HG02840 (cell line): ENCODE measurements around the gene KCND1.
"Not testable (repeated sequence)": the region's sequence is repeated elsewhere in the genome, so short reads cannot be mapped to it uniquely, and the experiment has no call there.

ENCODE experiments used
- ATAC-seq: cut with Tn5 transposase; IDR thresholded peaks from one replicate; pipeline ENCODE4 v1.9.1; 2021; ENCODE audit warnings: mild to moderate bottlenecking, moderate library complexity, moderate number of reproducible peaks; ENCODE audit not compliant: unreplicated experiment, low FRiP score

Gene KCND1

DNA sequence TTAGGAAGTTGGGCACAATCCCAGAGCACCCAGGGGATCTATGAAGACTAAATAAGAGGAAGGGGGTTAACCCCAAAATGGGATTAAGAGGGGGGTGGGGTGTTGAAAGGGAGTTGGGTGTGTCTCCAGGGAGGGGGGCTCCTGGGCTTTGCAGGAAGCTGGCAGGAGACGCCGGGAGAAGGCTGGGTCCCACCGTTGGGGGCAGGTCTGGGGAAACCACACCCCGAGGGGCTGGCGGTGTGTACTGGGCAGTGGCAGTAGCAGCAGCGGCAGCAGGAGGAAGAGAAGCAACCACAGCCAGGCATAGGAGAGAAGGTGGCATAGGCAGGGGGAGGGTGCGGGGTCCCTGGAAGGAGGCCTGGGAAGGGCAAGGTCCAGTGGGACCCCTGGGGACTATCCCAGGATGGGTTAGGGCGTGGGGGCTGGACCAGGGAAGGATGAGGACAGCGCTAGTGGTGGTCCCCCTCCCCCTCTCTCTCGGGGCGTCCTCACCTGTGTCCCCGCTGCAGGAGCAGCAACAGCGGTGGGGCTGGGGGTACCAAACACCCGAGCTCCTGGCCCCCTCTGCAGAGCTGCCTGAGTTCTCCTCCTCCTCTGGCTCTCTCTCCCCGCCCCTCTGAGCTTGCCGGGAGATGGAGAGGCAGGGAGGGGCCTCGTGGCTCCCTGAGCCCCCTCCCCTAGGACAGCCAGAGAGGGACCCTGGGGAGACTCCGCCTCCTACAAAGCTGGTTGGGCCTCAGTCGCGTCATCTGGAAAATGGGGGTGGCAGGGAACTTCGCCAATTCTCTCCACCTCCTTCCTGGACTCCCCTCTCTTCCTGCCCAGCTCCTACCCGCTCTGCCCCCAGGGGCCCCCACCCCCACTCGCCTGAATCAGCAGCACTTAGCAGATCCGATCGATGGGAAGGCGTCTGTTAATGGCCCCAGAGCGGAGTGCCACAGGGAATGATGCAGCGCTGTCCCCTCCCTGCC lies at the start of gene KCND1:
KCND1 (minus strand) TSS at position 596 of the 971 bp plus-strand sequence. CDS start 1,573 bp downstream, outside the sequence.
- no peak for ATAC-seq

- ATAC-seq = no peak
Measured at GRCh38 chrX:49019599-49020249, 48.1 kb upstream of the KCND1 start.

DNA sequence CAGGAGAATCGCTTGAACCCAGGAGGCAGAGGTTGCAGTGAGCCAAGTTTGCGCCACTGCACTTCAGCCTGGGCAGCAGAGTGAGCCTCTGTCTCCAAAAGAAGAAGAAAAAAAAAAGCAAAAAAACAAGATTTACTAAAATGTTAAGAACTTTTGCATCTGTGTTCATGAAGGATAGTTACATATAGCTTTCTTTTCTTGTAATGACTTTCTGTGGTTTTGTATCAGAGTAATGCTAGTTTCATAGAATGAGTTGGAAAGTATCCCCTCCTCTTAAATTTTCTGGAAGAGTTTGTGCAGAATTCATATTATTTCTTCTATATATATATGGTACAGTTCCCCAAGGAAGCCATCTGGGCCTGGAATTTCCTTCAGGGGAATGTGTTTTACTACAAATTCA lies 47.4 kb upstream of the KCND1 start:
- no peak for ATAC-seq

DNA sequence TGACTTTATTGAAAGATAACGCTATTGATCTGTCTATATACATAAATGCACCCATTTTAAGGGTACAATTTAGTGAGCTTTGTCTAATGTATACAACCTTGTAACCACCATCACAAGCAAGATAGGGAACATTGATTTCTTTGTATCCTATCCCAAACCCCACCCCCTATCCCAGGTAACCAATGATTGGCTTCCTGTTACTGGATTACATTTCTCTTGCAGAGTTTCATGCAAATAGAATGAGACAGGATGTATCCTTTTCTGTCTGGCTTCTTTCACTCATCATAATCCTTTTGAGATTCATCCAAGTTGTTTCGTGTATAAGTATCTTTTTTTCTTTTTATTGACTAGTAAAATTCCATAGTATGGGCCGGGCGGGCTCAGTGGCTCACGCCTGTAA lies 32.1 kb upstream of the KCND1 start:
- ATAC-seq = no peak

GRCh38 chrX:49002091-49002935 lies 30.7 kb upstream of the KCND1 start, which contains the start of gene GRIPAP1:
GRIPAP1 (minus strand) TSS chrX:49002264; CDS start chrX:49002229, 35 bp downstream.
- ATAC-seq = peak; percentile 75

GRCh38 chrX:49001521-49002090 lies 30.0 kb upstream of the KCND1 start:
- peak; percentile 20 for ATAC-seq

DNA sequence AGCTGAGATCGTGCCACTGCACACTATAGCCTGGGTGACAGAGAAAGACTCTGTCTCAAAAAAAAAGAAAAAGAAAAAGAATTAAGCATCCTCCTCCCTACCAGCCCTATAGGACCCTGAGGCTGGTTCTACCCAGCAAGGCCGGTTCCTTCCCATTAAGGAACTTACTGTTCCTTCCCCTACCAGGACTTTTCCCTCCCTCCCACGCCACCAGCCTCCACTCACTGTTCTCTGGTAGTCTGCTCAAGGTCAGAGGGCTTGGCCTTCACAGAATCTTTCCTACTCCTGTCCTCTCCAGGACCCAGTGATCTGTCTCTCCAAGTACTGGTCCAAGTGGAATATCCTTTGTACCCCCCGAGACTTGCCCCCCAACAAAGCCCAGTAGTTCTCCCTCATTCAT lies 29.0 kb upstream of the KCND1 start:
- ATAC-seq = no peak

GRCh38 chrX:48999030-48999429 lies 27.4 kb upstream of the KCND1 start:
- ATAC-seq = no peak

DNA sequence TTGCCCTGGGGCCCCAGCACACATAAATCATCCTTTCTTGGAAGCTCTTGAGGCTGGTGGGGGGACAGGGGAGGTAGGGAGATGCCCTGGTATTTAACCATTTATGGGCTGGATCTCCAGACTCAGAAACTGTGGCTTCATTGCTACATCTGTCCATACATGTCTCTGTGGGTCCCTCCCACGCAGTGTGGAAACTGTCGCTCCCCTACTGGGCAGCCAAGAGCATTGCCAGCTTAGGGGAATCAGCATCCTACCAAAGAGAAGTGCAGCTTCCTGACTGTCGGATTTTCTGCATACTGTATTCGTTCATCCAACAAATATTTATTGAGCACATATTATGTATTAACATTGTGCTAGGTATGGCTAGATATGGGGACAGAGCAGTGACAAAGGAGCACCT lies 26.7 kb upstream of the KCND1 start:
- ATAC-seq = no peak

DNA sequence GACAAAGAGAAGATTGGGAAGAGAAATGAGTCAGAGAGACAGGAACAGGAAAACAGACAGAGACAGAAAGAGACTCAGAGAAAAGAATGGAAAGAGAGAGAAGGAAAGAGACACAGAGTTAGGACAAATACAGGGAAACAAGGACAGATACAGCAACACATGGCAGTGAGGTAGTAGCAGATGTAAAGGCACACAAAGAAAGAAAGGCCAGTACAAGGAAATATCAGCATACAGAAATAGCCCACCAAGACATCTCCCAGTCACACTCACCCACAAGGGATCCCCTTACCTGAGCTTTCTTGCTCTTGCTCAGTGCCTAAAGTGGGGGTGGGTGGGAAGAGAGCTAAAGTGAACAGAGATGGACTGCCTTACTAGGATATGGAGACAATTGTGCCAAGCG lies 26.2 kb upstream of the KCND1 start:
- no peak for ATAC-seq

DNA sequence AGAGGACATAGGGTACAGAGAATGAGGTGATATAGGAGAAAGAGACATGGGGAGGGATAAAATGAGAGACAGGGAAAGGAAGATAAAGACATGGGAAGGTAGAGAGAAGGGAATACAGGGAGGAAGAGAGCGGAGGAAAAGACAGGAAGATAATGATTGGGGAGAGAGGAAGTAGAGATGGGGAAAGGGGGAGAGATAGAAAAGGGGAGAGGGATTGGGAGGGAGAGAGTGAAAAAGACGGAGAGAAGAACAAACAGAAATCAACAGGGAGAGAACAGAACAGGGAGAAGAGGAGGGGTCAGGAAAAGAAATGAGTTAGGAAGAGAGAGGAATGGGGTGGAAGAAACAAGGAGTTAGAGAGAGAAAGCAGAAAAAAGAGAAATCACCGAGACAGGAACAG lies 25.8 kb upstream of the KCND1 start:
- ATAC-seq = no peak

GRCh38 chrX:48996969-48997368 lies 25.3 kb upstream of the KCND1 start:
- no peak for ATAC-seq

DNA sequence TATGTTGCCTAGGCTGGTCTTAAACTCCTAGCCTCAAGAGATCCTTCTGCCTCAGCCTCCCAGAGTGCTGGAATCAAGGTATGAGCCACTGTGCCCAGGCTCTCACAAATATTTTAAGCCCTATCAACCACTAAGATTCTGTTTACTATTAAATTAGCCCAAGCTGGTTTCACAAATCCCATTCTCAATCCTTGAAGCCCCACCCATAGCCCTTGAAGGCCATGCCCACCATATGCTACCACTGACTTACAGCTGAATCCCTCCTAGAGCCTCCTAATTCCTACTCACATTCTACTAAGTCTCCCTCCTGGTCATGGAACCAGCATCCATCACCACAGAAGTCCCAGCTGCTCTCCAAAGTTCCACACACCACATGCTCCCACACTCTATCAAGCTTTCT lies 20.7 kb upstream of the KCND1 start:
- no peak for ATAC-seq

DNA sequence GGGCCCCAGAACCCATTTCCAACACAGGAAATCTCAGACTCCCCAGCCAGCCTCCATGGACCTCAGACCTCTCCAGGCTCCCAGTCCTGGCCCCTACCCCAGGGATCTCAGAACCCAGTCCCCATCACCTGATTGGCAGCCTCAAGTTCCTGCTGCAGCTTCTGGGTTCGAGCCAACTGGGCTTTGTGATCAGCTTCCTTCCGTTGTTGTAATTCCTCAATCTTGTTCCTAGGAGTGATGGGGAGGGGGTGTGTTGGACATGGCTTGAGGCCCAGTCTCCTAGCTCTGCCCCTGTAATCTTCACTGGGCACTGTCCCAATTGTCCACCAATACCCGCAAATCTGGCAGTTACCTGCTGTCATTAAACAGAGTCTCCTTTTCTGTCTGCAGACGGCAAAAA lies 17.8 kb upstream of the KCND1 start:
- no peak for ATAC-seq

- ATAC-seq = no peak
Measured at GRCh38 chrX:48983896-48984295, 12.3 kb upstream of the KCND1 start.

DNA sequence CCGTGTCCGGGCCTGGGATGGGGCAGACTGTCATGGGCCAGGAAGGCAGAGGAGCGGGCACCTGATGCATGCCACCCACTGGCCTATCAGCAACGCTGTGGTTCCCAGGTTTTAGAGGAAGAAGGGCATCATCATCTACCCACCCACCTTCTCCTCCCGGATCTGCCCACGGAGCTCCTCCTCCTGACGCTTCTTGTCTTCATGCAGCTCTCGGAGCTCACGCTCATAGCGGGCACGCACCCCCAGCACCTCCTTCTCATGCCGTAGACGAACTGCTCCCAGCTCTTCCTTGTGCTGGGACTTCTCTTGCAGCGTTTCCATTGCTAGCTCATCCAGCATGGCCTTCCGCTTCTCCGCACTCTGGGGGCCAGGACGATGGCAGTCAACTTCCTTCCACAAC lies 11.4 kb upstream of the KCND1 start:
- no peak for ATAC-seq

GRCh38 chrX:48981178-48981577 lies 9.5 kb upstream of the KCND1 start:
- no peak for ATAC-seq

GRCh38 chrX:48980341-48980740 lies 8.7 kb upstream of the KCND1 start:
- not testable (repeated sequence) for ATAC-seq

DNA sequence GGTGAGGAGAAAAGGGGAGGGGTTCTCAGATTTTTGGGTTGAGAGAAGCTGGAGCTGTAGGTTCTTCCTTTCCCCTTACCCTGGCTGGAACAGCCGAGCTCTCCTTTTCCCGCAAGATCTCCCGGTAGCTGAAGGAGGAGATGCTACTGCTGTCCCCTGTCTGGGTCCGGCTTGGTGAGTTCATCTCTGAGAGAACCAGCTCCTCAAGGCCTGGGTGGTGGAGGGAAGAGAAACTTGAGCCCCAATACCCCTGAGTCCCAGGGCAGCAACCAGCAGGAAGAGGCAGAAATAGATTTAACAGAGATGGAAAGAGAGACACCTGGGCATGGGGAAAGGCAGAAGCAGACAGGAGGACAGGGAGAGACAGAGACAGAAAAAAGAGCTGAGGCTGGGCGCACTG lies 6.6 kb upstream of the KCND1 start:
- no peak for ATAC-seq

DNA sequence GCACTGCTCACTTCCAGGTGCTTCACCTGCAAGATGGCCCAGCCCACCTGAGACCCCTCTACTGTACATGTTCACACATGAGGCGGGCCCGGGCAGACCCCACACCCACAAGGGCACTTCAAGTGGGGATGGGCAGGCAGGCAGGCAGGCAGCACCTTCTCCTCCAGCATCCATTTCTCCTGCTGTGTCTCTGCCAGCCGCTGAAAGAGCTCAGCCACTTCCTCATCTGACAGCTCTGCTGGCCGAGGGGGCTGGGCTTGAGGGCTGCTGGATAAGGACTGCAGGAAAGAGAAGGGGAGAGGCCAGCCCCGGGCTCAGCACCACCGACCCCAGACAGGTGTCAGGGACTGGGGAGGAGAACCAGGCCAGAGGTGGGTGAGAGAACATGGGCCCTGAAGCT lies 4.4 kb upstream of the KCND1 start:
- no peak for ATAC-seq
